ENCODE data around the gene OSBPL9. TPM values are rescaled to one million over a fixed set of nuclear protein-coding genes. Genes with fewer than 3 reads are reported as not detected.
"Not testable (repeated sequence)": the region's sequence is repeated elsewhere in the genome, so short reads cannot be mapped to it uniquely, and the experiment has no call there.

The OSBPL9 gene
- total RNA-seq, 1 donor from 2014 or later: 48.7 TPM

DNA sequence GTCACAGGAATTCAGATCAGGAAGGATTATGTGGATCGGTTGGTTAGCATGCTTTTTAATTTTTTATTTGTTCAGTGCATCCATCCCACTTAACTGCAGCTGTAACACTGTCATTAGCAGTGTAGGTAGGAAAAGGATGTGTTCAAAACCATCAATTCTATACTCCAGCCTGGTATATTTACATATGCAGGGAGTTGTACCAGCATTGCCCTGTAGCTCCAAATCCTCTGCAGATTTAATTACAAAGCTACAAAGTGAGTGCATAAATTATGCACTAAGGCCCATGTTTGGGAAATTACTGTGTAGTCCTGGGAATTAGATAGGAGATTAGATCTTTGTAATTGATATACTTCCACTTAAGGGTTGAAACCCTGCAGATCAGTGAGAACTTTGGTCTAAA is 15.9 kb upstream of the OSBPL9 start:
- no peak for DNase-seq (ENCODE audit: low spot score)
- intact Hi-C loops (cut with DNase I): no loop called here

DNA sequence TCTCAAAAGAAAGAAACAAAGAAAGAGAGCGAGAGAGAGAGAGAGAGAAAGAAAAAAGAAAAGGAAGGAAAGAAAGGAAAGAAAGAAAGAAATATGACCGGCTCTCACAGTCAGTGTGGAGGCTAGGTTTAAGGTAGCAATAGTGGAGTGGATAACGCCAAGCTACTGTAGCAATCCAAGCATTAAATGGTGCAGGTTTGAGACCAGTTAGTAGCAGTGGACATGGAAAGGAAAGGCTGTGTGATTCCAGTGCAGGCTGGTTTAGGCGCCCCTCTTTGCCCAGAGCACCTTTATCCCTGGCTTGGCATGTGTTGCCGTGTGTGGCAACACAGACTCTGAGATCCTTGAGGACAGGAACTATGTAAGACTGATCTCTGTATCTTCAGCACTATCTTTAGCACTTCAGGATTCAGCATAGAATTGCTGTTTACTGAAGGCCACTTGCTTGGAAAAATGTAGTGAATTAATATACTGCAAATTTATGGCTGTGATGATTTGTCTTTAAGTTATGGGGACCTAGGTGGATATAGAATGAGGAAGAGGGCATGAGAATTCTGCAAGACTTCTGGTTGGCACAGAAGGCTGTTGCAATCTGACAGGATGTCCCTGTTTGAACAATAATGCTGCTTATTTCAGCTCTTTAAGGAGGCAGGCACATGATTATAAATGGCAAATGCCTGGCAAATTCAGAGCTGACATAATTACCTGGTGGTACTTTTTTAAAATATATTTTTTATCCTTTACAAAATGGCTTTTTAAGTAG is 10.8 kb upstream of the OSBPL9 start:
- no peak for DNase-seq (ENCODE audit: low spot score)
- intact Hi-C loops (cut with DNase I): no loop called here

DNA sequence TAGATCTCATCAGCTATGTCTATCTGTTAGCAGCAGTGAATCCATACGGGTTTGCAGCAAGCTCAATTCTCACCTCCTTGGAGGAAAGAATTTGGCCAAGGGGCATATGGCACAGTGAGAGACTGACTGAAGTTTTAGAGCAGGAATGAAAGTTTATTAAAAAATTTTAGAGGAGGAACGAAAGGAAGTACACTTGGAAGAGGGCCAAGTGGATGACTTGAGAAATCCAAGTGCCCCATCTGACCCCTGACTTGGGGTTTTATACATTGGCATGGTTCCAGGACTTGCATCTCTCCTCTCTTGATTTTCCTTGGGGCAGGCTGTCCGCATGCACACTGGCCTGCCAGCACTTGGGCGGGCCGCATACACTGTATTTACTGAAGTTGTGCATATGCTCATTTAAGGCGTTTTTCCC is 9.2 kb upstream of the OSBPL9 start:
- intact Hi-C loops (cut with DNase I): no loop called here
- DNase-seq (ENCODE audit: low spot score): no peak

DNA sequence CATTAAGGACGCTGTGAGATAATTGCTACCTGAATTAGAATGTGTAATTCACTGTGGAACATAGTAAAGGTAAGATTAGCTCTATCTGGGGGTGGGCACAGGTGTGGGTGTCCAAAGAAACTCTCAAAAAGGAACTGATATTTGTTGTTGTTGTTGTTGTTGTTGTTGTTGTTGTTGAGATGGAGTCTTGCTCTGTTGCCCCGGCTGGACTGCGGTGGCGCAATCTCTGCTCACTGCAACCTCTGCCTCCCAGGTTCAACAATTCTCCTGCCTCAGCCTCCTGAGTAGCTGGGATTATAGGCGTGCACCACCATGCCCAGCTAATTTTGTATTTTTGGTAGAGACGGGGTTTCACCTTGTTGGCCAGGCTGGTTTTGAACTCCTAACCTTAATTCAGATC is 6.8 kb upstream of the OSBPL9 start:
- intact Hi-C loops (cut with DNase I); DNase-seq (ENCODE audit: low spot score): not testable (repeated sequence)

DNA sequence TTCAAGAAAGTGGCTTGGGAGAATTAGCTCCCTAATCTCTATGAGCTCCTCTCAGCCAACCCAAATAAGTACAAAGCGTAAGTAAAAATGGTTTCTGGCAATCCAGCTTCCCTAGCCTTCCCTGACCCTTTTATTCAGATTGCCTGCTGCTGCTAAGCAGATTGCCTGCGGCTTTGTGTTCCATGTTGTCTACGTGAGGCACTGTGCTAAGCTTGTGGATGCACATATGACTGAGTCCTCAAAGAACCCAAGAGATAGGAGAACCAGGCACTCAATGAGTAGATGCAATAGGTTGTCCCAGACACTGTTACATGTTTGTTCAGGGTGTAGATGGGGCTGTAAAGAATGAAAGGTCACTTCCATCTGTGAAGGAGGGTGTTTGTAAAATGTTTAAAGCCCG is 6.3 kb upstream of the OSBPL9 start:
- intact Hi-C loops (cut with DNase I): no loop called here
- DNase-seq (ENCODE audit: low spot score): no peak

DNA sequence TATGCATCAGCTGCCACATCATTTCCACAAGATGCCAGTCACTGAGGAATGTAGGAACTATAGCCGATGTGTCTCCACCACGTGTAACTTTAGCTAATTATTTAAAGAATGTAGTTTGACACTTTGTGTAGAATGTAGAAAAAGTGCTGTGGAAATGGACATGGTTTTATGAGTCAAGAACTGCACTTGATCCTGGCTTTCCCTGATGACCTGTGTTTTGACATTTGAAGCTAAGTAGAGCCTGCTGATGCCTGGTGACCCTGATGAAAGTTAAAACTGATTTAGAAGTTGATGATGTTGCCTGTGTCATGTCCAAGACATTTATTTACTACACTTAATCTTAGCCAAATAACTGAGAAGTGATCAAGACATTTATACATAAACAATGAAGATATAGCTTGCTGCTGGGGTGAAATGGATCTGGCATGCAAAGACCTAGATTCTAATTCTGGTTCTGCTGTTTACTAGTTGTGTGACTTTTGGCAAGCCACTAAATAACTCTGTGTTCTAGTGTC is 4.4 kb upstream of the OSBPL9 start:
- intact Hi-C loops (cut with DNase I): no loop called here
- no peak for DNase-seq (ENCODE audit: low spot score)

DNA sequence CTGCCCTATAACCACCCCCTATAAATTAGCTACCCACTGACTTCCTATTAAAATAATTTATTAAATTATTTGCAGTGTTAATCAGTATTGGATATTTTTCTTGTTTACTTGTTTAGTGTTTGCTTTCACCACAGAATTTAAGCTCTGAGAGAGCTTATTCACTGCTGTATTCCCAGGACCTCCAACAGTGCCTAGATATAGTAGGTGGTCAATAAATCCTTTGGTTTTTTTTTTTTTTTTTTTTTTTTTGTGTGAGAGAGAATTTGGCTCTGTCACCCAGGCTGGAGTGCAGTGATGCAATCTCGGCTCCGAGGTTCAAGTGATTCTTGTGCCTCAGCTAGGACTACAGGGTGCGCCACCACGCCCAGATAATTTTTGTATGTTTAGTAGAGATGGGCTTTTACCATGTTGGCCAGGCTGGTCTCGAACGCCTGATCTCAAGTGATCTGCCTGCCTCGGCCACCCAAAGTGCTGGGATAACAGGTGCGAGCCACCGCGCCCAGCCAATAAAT is 1.1 kb upstream of the OSBPL9 start:
- intact Hi-C loops (cut with DNase I): loop anchor here (5.0 kb wide), 3 partner anchors 46 to 261 kb away; partner anchors contain the start of gene NRDC
- no peak for DNase-seq (ENCODE audit: low spot score)

DNA sequence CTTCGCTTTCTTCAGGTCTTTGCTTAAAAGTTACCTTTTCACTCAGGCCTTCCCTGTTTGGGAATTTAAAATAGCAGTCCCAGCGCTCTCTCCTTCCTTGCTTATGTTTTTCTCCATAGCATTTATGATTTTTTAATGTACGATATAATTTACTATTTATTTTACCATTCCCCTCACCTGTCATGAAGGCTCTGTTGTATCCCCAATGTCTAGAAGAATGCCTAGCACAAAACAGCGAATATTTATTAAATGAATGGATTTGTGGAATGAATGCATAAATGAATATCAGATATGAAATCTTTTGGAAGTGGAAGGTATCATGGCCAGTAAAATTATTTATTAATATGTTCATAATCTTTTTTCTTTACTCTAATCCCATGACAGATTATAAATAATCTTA is 402 bp upstream of the OSBPL9 start:
- intact Hi-C loops (cut with DNase I): loop anchor here (5.0 kb wide), 3 partner anchors 46 to 261 kb away; partner anchors contain the start of gene NRDC

DNA sequence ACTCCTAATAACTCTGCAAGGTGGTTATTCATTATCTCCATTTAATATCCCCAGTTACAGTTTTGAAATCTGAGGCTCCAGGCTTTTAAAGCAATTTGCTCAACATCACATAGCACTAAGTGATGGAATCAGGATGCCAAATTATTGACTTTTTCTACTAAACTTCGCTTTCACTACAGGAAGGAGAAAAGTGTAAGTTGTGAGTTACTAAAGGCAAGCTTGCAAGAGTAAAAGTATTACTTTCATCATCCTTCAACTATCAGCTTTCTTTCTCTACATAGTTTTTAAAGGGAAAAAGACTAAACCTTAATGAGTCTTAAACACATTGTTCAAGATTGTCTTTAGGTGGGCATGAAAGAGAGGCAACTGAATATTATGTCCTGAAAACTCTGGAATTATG is 1.8 kb downstream of the OSBPL9 start:
- intact Hi-C loops (cut with DNase I): loop anchor here (5.0 kb wide), 3 partner anchors 44 to 259 kb away; partner anchors contain the start of gene NRDC

More for the DNA sequence above, 402 bp upstream of the OSBPL9 start:
- DNase-seq (ENCODE audit: low spot score): no peak

DNA sequence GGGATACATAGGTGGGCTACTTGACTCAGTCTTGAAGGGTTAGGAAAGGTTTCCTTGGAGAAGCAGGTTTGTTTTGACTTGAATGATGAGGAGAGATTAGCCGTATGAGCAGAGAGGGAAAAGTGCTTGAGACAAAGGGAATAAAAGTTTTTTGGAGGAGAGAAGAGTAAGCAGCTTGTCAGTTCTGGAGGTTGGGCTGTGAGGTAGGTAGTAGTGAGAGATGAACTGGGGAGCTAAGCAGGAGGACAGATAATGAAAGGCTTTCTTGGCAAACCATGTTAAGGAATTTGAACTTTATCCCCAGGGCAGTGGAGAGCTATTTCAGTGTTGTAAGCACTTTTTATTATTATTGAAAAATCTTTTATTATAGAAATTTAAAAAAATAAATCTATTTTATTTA is 3.6 kb downstream of the OSBPL9 start:
- intact Hi-C loops (cut with DNase I): no loop called here
- no peak for DNase-seq (ENCODE audit: low spot score)

More for the DNA sequence above, 1.8 kb downstream of the OSBPL9 start:
- DNase-seq (ENCODE audit: low spot score): no peak

DNA sequence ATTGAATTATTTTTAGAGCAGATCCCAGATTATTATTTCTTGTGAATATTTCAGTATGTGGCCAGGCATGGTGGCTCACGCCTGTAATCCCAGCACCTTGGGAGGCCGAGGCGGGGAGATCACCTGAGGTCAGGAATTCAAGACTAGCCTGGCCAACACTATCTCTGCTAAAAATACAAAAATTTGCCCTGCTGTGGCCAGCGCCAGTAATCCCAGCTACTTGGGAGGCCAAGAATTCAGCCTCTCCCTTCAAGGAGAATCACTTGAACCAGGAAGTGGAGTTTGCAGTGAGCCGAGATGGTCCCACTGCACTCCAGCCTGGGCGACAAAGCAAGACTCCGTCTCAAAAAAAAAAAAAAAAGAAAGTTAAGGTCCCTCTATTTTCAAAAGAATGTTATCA is 4.3 kb downstream of the OSBPL9 start:
- DNase-seq (ENCODE audit: low spot score): no peak

DNA sequence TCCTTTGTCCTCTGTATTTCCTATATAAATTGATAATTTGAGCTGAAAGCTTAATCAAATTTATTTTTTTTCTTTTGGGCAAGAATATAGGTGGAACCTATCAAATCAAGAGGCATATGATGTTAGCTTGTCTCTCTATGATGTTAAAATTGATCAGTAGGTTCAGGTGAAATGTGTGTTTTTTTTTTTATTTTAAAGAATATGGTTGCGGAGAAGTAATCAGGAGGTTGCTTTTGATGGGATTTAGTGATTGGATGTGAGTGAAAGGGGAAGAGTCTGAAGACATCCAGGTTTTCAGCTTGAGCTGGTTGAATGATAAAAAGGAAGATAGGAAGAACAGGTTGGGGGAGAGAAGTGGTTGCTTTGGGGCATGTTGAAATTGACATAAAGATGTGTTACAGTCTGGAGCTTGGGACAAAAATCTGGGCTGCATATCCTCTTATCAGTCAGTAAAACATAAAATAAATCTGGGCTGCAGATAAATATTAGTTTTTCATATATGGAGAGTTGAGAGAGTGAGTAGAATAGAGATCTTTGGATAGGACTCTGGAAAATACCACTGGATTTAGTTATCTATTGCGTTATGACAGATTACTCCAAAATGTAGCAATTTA is 5.1 kb downstream of the OSBPL9 start:
- DNase-seq (ENCODE audit: low spot score): no peak
- intact Hi-C loops (cut with DNase I): no loop called here

More for the DNA sequence above, 4.3 kb downstream of the OSBPL9 start:
- intact Hi-C loops (cut with DNase I): no loop called here

DNA sequence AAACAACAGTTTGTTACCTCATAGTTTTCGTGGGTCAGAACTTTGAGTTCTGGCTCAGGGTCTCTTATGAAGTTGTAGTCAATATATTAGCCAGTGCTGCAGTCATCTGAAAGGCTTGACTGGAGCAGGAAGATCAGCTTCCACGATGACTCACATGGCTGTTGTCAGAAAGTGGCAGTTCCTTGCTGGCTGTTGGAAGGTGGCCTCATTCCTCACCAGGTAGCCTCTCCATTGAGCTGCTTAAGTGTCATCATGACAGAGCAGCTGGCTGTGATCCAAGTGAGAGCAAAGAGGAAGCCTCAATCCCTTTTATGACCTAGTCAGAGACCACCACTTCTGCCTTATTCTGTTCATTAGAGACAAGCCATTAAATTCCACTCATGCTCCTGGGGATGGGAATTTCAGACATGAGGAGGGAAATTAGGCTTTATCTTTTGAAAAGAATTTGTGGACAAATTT is 5.6 kb downstream of the OSBPL9 start:
- DNase-seq (ENCODE audit: low spot score): no peak
- intact Hi-C loops (cut with DNase I): no loop called here

DNA sequence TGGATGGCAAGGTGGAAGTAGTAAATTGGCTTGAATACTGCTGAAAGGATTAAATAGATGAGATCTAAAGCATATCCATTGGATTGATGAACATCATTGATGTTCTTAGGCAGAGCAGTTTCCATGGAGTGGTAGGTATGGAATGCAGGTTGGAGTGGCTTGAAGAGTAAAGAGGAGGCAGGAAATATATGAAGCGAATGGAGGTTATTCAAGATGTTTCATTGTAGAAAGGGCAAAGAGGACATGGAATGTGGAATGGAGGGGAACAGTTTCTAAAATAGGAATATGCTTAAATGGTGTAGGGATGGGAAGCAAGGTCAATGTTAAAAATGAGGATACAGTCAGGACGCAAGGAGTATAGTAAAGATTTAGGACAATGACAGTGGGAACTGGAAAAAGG is 6.1 kb downstream of the OSBPL9 start:
- intact Hi-C loops (cut with DNase I): no loop called here
- DNase-seq (ENCODE audit: low spot score): no peak

DNA sequence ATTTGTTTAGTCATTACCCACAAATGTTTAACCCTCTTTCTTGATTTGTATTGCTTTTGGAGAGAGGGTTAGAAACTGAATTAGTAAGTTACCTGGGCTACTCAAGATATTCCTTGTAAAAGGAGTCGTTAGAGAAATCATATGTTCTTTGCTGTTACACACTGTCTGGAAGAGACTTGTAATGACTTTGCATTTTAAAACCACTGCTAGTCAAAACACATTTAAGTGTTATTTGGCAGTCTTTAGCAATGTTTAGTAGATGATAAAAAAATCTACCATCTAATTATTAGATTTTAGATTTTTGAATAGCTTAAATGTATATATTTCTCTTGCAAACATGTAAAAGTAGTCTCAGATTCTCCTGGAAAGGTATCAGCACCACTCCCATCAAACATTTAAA is 6.6 kb downstream of the OSBPL9 start:
- no peak for DNase-seq (ENCODE audit: low spot score)
- intact Hi-C loops (cut with DNase I): no loop called here

DNA sequence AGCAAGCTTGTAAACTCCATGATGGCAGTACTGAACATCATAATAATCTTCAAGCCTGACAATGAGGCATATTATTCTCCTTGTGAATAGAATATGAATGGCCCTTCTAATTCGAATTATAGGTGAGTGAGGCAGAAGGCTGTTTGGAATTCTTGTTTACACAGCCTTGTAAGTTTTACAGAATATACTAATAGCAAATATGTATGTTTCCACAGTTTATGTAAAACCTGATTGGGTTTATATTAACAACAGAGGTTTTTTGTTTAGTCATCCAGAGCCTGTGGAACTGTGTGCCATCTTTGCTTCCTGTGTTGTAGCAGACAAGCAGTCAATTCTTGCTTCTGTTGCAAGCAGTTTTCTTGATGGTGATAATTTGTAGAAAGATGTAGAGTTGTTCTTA is 8.0 kb downstream of the OSBPL9 start:
- DNase-seq (ENCODE audit: low spot score): no peak
- intact Hi-C loops (cut with DNase I): no loop called here

DNA sequence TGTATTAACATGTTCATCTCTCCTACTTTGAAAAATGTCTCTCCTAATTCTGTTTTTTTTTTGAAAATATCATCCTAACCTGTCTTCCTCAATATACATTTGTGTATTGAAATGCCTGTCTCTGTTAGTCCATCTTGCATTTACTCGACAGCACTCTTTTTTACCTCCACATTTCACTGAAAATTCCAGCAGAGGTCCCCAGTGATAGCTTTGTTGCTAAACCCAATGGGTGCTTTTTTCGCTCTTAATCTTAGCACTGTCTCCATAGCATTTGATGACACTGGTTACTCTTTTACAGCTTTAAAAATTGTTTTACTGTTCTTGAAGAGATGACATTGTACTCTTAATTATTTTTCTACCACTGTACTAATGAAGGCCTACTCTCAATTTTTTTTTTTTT is 10.8 kb downstream of the OSBPL9 start:
- no peak for DNase-seq (ENCODE audit: low spot score)
- intact Hi-C loops (cut with DNase I): loop anchor here (1.0 kb wide), 1 partner anchor 142 kb away; no protein-coding TSS in a partner anchor

DNA sequence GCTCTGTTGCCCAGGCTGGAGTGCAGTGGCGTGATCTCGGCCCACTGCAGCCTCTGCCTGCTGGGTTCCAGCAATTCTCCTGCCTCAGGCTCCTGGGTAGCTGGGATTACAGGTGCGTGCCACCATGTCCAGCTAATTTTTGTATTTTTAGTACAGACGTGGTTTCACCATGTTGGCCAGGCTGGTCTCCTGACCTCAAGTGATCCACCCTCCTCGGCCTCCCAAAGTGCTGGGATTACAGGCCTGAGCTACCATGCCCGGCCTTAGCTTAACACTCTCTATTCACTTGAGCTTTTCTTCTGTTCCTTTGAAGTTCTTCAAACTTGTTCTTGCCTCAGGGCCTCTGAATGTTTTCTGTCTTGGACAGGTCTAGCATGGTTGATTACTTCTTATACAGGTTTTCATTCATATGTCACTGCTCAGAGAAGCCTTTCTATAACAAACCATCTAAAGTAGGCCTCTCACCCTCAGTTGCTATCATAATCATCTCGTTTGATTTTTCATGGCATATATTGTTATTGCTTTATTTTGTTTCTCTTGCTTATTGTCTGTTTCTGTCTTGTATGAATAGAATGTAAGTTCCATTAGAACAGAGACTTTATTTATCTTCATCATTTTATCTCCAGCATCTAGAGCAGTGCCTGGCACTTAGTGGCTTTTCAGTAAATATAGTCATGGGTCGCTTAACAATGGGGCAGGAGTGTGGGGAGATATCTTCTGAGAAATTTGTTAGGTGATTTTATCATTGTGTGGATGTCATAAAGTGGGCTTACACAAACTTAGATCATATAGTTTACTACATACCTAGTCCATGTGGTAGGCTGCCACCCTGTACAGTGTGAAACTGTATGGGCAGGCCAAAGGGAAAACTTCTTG is 12.1 kb downstream of the OSBPL9 start:
- intact Hi-C loops (cut with DNase I): no loop called here
- DNase-seq (ENCODE audit: low spot score): no peak

DNA sequence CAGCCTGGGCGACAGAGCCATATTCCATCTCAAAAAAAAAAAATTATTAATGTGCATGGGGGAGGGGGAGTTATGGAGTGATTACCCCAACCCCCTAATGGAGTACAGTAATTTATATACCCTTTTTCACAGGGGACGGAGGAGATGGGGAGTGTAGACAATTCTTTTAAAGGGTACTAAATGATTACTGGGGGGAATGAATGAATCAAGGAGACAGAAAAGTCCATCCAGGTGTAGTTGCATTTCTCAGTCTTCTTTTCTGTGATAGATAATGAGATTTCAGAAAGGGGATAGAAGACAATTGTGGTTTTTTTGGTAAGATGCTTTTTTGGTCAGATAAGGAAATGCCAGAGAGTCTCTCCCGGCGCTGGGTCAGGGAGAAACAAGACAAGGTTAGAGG is 13.0 kb downstream of the OSBPL9 start:
- intact Hi-C loops (cut with DNase I): no loop called here

DNA sequence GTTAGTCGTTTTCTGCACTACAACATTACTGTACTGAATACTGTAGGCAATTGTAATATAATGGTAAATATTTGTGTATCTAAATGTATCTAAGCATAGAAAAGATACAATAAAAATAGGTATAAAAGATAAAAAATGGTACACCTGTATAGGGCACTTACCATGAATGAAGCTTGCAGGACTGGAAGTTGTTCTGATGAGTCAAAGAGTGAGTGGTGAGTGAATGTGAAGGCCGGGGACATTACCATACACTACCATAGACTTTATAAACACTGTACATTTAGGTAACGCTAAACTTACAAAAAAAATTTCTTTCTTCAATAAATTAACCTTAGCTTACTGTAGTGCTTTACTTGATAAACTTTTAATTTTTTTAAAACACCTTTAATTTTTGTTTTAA is 13.5 kb downstream of the OSBPL9 start:
- intact Hi-C loops (cut with DNase I): no loop called here
- no peak for DNase-seq (ENCODE audit: low spot score)

More for the DNA sequence above, 13.0 kb downstream of the OSBPL9 start:
- no peak for DNase-seq (ENCODE audit: low spot score)

Measured in cardiac septum (tissue), 1 donor.